ENCODE measurements around the gene ANO8. TPM values are rescaled to one million over a fixed set of nuclear protein-coding genes. Genes with fewer than 3 reads are reported as not detected.

The ANO8 gene
- total and polyA plus RNA-seq, 2 of the 13 experiments (the other 11 are each of a cell fraction or from before 2014, with no cell fraction given), result 1.8 to 3.5 TPM

DNA sequence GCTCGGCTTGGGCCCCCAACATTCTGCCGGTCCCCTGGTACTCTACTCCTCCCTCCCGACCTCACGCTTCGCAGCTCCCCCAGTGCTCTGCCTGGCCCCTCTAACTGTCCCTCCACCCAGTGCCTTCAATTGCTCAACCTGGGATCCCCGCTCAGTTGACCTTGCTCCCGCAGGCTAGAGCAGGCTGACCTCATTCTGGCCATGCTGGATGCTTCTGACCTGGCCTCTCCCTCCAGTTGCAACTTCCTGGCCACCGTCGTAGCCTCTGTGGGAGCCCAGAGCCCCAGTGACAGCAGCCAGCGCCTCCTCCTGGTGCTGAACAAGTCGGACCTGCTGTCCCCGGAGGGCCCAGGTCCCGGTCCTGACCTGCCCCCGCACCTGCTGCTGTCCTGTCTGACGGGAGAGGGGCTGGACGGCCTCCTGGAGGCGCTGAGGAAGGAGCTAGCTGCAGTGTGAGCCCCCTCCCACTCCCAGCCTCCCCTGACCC is 6.3 kb upstream of the ANO8 start (continued):
- TF ChIP-seq SOX5 (CRISPR knock-in tag; IDR thresholded peaks at IDR 0.05; ENCODE audit: borderline replicate concordance) (peak; percentile 18; the same call in 1 of the 2 replicates), MEF2D (CRISPR knock-in tag; IDR thresholded peaks at IDR 0.05) (0 out of 2 replicates have a peak, but pooled peaks have one; percentile 41), ZC3H13 (CRISPR knock-in tag; IDR thresholded peaks at IDR 0.05) (peak; percentile 80; the same call in 1 of the 2 replicates), HOXA3 (CRISPR knock-in tag; IDR thresholded peaks at IDR 0.05) (peak; percentile 65; the same call in 1 of the 2 replicates), HMG20A (CRISPR knock-in tag; IDR thresholded peaks at IDR 0.05; ENCODE audit: borderline replicate concordance) (no peak; the same call in 1 of the 2 replicates), ZNF12 (CRISPR knock-in tag; IDR thresholded peaks at IDR 0.05) (no peak), HNF4A (CRISPR knock-in tag; IDR thresholded peaks at IDR 0.05) (peak; percentile 69; the same call in 1 of the 2 replicates), MXI1 (IDR thresholded peaks at IDR 0.05; ENCODE audit: borderline replicate concordance, low read depth, low read length) (peak; percentile 72; the same call in 1 of the 3 replicates), POLR2AphosphoS5 (IDR thresholded peaks at IDR 0.05; ENCODE audit: low read depth, low read length) (peak; percentile 53; the same call in 1 of the 2 replicates), NONO (IDR thresholded peaks at IDR 0.05) (no peak), NONO (CRISPR knock-in tag; conservative IDR thresholded peaks at IDR 0.05) (peak; percentile 71), KDM2A (CRISPR knock-in tag; IDR thresholded peaks at IDR 0.05; ENCODE audit: borderline replicate concordance, low read depth) (peak; percentile 37; the same call in 1 of the 2 replicates), ZNF142 (CRISPR knock-in tag; IDR thresholded peaks at IDR 0.05) (peak; percentile 94), RBFOX2 (IDR thresholded peaks at IDR 0.05; ENCODE audit: low read depth, low read length) (peak; percentile 49; the same call in 1 of the 2 replicates), FOSL2 (CRISPR knock-in tag; IDR thresholded peaks at IDR 0.05) (peak; percentile 27; the same call in 1 of the 2 replicates), MTA1 (CRISPR knock-in tag; IDR thresholded peaks at IDR 0.05; ENCODE audit: borderline replicate concordance) (peak; percentile 76; the same call in 1 of the 2 replicates), ZNF124 (CRISPR knock-in tag; IDR thresholded peaks at IDR 0.05) (0 out of 2 replicates have a peak, but pooled peaks have one; percentile 22), BRD4 (CRISPR knock-in tag; IDR thresholded peaks at IDR 0.05) (no peak), PAF1 (CRISPR knock-in tag; IDR thresholded peaks at IDR 0.05) (no peak), ZNF441 (CRISPR knock-in tag; IDR thresholded peaks at IDR 0.05; ENCODE audit: borderline replicate concordance) (no peak; the same call in 1 of the 2 replicates), ASH2L (IDR thresholded peaks at IDR 0.05; ENCODE audit: insufficient read length, low read depth, low read length) (peak; percentile 47)
- TF ChIP-seq, protein P1, sequence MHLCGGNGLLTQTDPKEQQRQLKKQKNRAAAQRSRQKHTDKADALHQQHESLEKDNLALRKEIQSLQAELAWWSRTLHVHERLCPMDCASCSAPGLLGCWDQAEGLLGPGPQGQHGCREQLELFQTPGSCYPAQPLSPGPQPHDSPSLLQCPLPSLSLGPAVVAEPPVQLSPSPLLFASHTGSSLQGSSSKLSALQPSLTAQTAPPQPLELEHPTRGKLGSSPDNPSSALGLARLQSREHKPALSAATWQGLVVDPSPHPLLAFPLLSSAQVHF (CRISPR knock-in tag; IDR thresholded peaks at IDR 0.05), result peak; percentile 55; the same call in 1 of the 2 replicates
- TF ChIP-seq, protein P2, sequence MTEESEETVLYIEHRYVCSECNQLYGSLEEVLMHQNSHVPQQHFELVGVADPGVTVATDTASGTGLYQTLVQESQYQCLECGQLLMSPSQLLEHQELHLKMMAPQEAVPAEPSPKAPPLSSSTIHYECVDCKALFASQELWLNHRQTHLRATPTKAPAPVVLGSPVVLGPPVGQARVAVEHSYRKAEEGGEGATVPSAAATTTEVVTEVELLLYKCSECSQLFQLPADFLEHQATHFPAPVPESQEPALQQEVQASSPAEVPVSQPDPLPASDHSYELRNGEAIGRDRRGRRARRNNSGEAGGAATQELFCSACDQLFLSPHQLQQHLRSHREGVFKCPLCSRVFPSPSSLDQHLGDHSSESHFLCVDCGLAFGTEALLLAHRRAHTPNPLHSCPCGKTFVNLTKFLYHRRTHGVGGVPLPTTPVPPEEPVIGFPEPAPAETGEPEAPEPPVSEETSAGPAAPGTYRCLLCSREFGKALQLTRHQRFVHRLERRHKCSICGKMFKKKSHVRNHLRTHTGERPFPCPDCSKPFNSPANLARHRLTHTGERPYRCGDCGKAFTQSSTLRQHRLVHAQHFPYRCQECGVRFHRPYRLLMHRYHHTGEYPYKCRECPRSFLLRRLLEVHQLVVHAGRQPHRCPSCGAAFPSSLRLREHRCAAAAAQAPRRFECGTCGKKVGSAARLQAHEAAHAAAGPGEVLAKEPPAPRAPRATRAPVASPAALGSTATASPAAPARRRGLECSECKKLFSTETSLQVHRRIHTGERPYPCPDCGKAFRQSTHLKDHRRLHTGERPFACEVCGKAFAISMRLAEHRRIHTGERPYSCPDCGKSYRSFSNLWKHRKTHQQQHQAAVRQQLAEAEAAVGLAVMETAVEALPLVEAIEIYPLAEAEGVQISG (CRISPR knock-in tag; IDR thresholded peaks at IDR 0.05), result peak; percentile 75
